H9 (cell line): ENCODE measurements around the gene MRPL34. TPM values are rescaled to one million over a fixed set of nuclear protein-coding genes. Genes with fewer than 3 reads are reported as not detected.

Experiments
- DNase-seq: peaks from one replicate; pipeline ENCODE4 v3.0.0-alpha.2; 2017
- H2AFZ ChIP-seq: one replicate; pipeline ENCODE4 v1.6.1; 2013; ENCODE audit warnings: mild to moderate bottlenecking, low read length, control low read depth, moderate library complexity
- H2AK5ac ChIP-seq: 2 replicates; pipeline ENCODE4 v1.6.1; 2013; ENCODE audit warnings: low read length, control low read depth, mixed read lengths; ENCODE audit not compliant: insufficient read length
- H2BK120ac ChIP-seq: one replicate; pipeline ENCODE4 v1.6.1; 2013; ENCODE audit warnings: low read depth, mild to moderate bottlenecking, low read length, control low read depth, inconsistent platforms; ENCODE audit not compliant: poor library complexity, severe bottlenecking
- H2BK12ac ChIP-seq: 2 replicates; pipeline ENCODE4 v1.6.1; 2013; ENCODE audit warnings: low read length, control low read depth, mixed read lengths, low read depth; ENCODE audit not compliant: insufficient read length
- H2BK15ac ChIP-seq: 2 replicates; pipeline ENCODE4 v1.6.1; 2013; ENCODE audit warnings: low read depth, low read length, control low read depth
- H2BK20ac ChIP-seq: one replicate; pipeline ENCODE4 v1.6.1; 2013; ENCODE audit warnings: low read depth, mild to moderate bottlenecking, low read length, control low read depth, inconsistent platforms; ENCODE audit not compliant: poor library complexity, severe bottlenecking
- H2BK5ac ChIP-seq: 2 replicates; pipeline ENCODE4 v1.6.1; 2013; ENCODE audit warnings: low read length, control low read depth, mixed read lengths; ENCODE audit not compliant: insufficient read length
- H3K14ac ChIP-seq: 2 replicates; pipeline ENCODE4 v1.6.1; 2013; ENCODE audit warnings: low read length, control low read depth; ENCODE audit not compliant: insufficient read depth
- H3K18ac ChIP-seq: 2 replicates; pipeline ENCODE4 v1.6.1; 2013; ENCODE audit warnings: low read depth, mild to moderate bottlenecking, mixed read lengths, low read length, control low read depth; ENCODE audit not compliant: insufficient read length
- H3K23ac ChIP-seq: 2 replicates; pipeline ENCODE4 v1.6.1; 2013; ENCODE audit warnings: low read length, control low read depth, mixed read lengths, low read depth; ENCODE audit not compliant: insufficient read length
- H3K23me2 ChIP-seq: 2 replicates; pipeline ENCODE4 v1.6.1; 2013; ENCODE audit warnings: low read depth, mild to moderate bottlenecking, mixed read lengths, low read length, control low read depth; ENCODE audit not compliant: insufficient read length, poor library complexity, severe bottlenecking
- H3K27ac ChIP-seq: 2 replicates; pipeline ENCODE4 v1.5.1; 2013; ENCODE audit warnings: low read length, control low read depth, mixed read lengths, low read depth; ENCODE audit not compliant: insufficient read length
- H3K27me3 ChIP-seq: 2 replicates; pipeline ENCODE4 v1.6.1; 2013; ENCODE audit warnings: low read length, control low read depth, inconsistent platforms; ENCODE audit not compliant: insufficient read depth
- H3K4ac ChIP-seq: 2 replicates; pipeline ENCODE4 v1.6.1; 2013; ENCODE audit warnings: low read depth, mild to moderate bottlenecking, control low read depth, inconsistent platforms, low read length, moderate library complexity
- H3K4me1 ChIP-seq: 2 replicates; pipeline ENCODE4 v1.6.1; 2013; ENCODE audit warnings: low read length, control low read depth, inconsistent platforms; ENCODE audit not compliant: insufficient read depth
- H3K4me2 ChIP-seq: 2 replicates; pipeline ENCODE4 v1.6.1; 2013; ENCODE audit warnings: low read length, control low read depth, mixed read lengths; ENCODE audit not compliant: insufficient read length, insufficient read depth
- H3K56ac ChIP-seq: 2 replicates; pipeline ENCODE4 v1.6.1; 2013; ENCODE audit warnings: low read depth, mild to moderate bottlenecking, mixed read lengths, low read length, control low read depth; ENCODE audit not compliant: insufficient read length
- H3K79me1 ChIP-seq: 2 replicates; pipeline ENCODE4 v1.6.1; 2013; ENCODE audit warnings: low read depth, mild to moderate bottlenecking, moderate library complexity, low read length, control low read depth, inconsistent platforms; ENCODE audit not compliant: insufficient read depth, poor library complexity, severe bottlenecking
- H3K79me2 ChIP-seq: 2 replicates; pipeline ENCODE4 v1.6.1; 2013; ENCODE audit warnings: low read length, control low read depth, inconsistent platforms; ENCODE audit not compliant: insufficient read depth
- H3K9ac ChIP-seq: 2 replicates; pipeline ENCODE4 v1.6.1; 2013; ENCODE audit warnings: low read length, control low read depth, mixed read lengths; ENCODE audit not compliant: insufficient read length; ENCODE audit errors: extremely low read depth
- H3K9me3 ChIP-seq: one replicate; pipeline ENCODE4 v1.6.1; 2013; ENCODE audit warnings: low read depth, low read length, inconsistent platforms; ENCODE audit not compliant: control insufficient read depth
- H3T11ph ChIP-seq: one replicate; pipeline ENCODE4 v1.6.1; 2013; ENCODE audit warnings: mild to moderate bottlenecking, low read length, control low read depth, inconsistent platforms
- H4K20me1 ChIP-seq: one replicate; pipeline ENCODE4 v1.6.1; 2013; ENCODE audit not compliant: control insufficient read depth, insufficient read length, insufficient read depth
- H4K5ac ChIP-seq: 2 replicates; pipeline ENCODE4 v1.6.1; 2013; ENCODE audit warnings: low read depth, mild to moderate bottlenecking, mixed read lengths, low read length, control low read depth; ENCODE audit not compliant: insufficient read length
- H4K8ac ChIP-seq: replicated peaks from 2 replicates; pipeline ENCODE4 v1.6.1; 2013; ENCODE audit warnings: low read length, control low read depth, mixed read lengths, low read depth; ENCODE audit not compliant: insufficient read length
- H4K91ac ChIP-seq: 2 replicates; pipeline ENCODE4 v1.6.1; 2013; ENCODE audit warnings: low read depth, mild to moderate bottlenecking, moderate library complexity, mixed read lengths, low read length, control low read depth; ENCODE audit not compliant: insufficient read length
- H3K27ac Mint-ChIP-seq, 3 experiments: 2 replicates in 2 of 3; 3 replicates in 1 of 3; pipeline ENCODE4 v1.8.0; 2020 to 2021; ENCODE audit warnings: mixed read lengths in 3 of 3, mild to moderate bottlenecking in 1 of 3, moderate library complexity in 1 of 3
- H3K27me3 Mint-ChIP-seq: 2 replicates; pipeline ENCODE4 v1.8.0; 2021; ENCODE audit warnings: low read depth, mild to moderate bottlenecking, moderate library complexity, mixed read lengths
- H3K36me3 Mint-ChIP-seq, 3 experiments: 2 replicates in 2 of 3; 3 replicates in 1 of 3; pipeline ENCODE4 v1.8.0; 2020 to 2021; ENCODE audit warnings: low read depth in 3 of 3, mixed read lengths in 3 of 3; ENCODE audit not compliant: insufficient read depth in 1 of 3
- H3K4me1 Mint-ChIP-seq, 2 experiments: 2 replicates each; pipeline ENCODE4 v1.8.0; 2020; ENCODE audit warnings: mixed read lengths in 2 of 2
- H3K4me3 Mint-ChIP-seq, 2 experiments: 2 replicates in 1 of 2; 3 replicates in 1 of 2; pipeline ENCODE4 v1.8.0; 2020 to 2021; ENCODE audit warnings: mild to moderate bottlenecking in 2 of 2, mixed read lengths in 2 of 2, moderate library complexity in 1 of 2
- H3K9me3 Mint-ChIP-seq, 2 experiments: 2 replicates in 1 of 2; 3 replicates in 1 of 2; pipeline ENCODE4 v1.8.0; 2020; ENCODE audit warnings: mild to moderate bottlenecking in 2 of 2, mixed read lengths in 2 of 2, moderate library complexity in 1 of 2
- WGBS: extraction: QIAGEN DNeasy Blood & Tissue Kit; methylation state at CpG from one replicate; pipeline ENCODE4 v1.1.7; 2013; ENCODE audit warnings: missing lambda C conversion rate, low lambda C conversion rate, mixed read lengths; ENCODE audit not compliant: insufficient read length; ENCODE audit errors: extremely low coverage; 5-methylcytosine and 5-hydroxymethylcytosine counted together
- total RNA-seq: library from RNA; stranded (reverse); gene quantifications from 2 replicates; pipeline ENCODE4 v1.2.1, GENCODE V29; 2021
- TF ChIP-seq, protein P1 (sequence below): fragments of 200-600 bp; sonication (generic); conservative IDR thresholded peaks from 3 replicates; pipeline ENCODE4 v1.8.0; 2021; ENCODE audit warnings: antibody characterized with exemption, mild to moderate bottlenecking

Gene MRPL34
- total RNA-seq, 1 experiment from 2014 or later: 84.6 TPM

DNA sequence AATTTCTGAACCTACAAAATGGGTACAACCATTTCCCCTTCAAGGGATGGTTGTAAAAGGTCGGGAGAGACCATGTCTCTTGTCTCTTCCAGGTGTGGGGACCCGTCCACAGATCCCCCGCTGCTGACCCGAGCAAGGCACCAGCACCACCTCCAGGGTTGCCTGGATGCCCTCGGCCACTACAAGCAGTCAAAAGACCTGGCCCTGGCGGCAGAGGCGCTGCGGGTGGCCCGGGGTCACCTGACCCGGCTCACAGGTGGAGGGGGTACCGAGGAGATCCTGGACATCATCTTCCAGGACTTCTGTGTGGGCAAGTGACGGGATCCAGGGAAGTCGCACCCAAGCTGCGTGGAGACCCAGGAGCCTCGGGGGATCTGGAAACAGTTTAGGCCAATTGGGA is 35.7 kb downstream of the MRPL34 start:
- H3K36me3 Mint-ChIP-seq: peaks cover 10 to 35% (median 23%) of the 10 kb centered on the region in 3 experiments; a peak in 5 of 7 replicates
- 0 out of 7 replicates have a peak overlapping the region, but pooled peaks of 1 of the 3 experiments have one; percentile 27 for H3K27ac Mint-ChIP-seq
- Histone ChIP-seq H3K14ac (no peak overlapping the region), H3K4ac (no peak overlapping the region), H3K27me3 (no peaks in the 10 kb centered on the region), H2BK20ac (no peak overlapping the region), H3K23me2 (peaks cover 12% of the 10 kb centered on the region), H3K27ac (no peak overlapping the region), H3K56ac (no peak overlapping the region), H3K79me2 (no peaks in the 10 kb centered on the region), H2AFZ (no peak overlapping the region), H3K4me2 (no peak overlapping the region), H3K23ac (no peak overlapping the region), H4K8ac (no peak overlapping the region), H3K79me1 (no peaks in the 10 kb centered on the region), H4K91ac (no peak overlapping the region), H2BK5ac (no peak overlapping the region), H3K9ac (no peak overlapping the region), H2BK12ac (no peak overlapping the region), H4K5ac (no peak overlapping the region), H4K20me1 (no peaks in the 10 kb centered on the region), H3K18ac (no peak overlapping the region), H3K4me1 (peaks cover 2% of the 10 kb centered on the region; the same call in 1 of the 2 replicates), H3K9me3 (no peaks in the 10 kb centered on the region), H3T11ph (no peak overlapping the region), H2BK15ac (no peak overlapping the region), H2BK120ac (no peak overlapping the region), H2AK5ac (no peak overlapping the region)
- H3K27me3 Mint-ChIP-seq: no peaks in the 10 kb centered on the region
- peaks cover 15 to 35% of the 10 kb centered on the region in 2 experiments for H3K4me1 Mint-ChIP-seq
- DNase-seq: no peak
- TF ChIP-seq, protein P1, sequence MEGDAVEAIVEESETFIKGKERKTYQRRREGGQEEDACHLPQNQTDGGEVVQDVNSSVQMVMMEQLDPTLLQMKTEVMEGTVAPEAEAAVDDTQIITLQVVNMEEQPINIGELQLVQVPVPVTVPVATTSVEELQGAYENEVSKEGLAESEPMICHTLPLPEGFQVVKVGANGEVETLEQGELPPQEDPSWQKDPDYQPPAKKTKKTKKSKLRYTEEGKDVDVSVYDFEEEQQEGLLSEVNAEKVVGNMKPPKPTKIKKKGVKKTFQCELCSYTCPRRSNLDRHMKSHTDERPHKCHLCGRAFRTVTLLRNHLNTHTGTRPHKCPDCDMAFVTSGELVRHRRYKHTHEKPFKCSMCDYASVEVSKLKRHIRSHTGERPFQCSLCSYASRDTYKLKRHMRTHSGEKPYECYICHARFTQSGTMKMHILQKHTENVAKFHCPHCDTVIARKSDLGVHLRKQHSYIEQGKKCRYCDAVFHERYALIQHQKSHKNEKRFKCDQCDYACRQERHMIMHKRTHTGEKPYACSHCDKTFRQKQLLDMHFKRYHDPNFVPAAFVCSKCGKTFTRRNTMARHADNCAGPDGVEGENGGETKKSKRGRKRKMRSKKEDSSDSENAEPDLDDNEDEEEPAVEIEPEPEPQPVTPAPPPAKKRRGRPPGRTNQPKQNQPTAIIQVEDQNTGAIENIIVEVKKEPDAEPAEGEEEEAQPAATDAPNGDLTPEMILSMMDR: no peak
- no peaks in the 10 kb centered on the region; a peak in 1 of 5 replicates for H3K9me3 Mint-ChIP-seq
- H3K4me3 Mint-ChIP-seq: no peak overlapping the region
- WGBS: no CpG with 5 or more reads among the region's 15 CpGs
